Measurements from ENCODE around the gene RTBDN.

Gene RTBDN

GRCh38 chr19:12796146-12797071, 38.0 kb downstream of the RTBDN start:
- peak; percentile 60 for DNase-seq (ENCODE audit: low read depth)
- in situ Hi-C loops (cut with HindIII; ENCODE audit: low sequenced_read_pairs) = no loop called here
- H3K4me3 ChIP-seq (ENCODE audit: low read depth, low read length) = no peak overlapping the region
- TF ChIP-seq CTCF (IDR thresholded peaks at IDR 0.05; ENCODE audit: low read depth, low read length, missing control alignments) = peak; percentile 90

- in situ Hi-C loops (cut with HindIII; ENCODE audit: low sequenced_read_pairs) = no loop called here
- no peak for DNase-seq (ENCODE audit: low read depth)
- no peak for TF ChIP-seq CTCF (IDR thresholded peaks at IDR 0.05; ENCODE audit: low read depth, low read length, missing control alignments)
- no peak overlapping the region for H3K4me3 ChIP-seq (ENCODE audit: low read depth, low read length)
Measured at GRCh38 chr19:12794971-12795381, 39.4 kb downstream of the RTBDN start.

GRCh38 chr19:12794196-12794941, 40.0 kb downstream of the RTBDN start:
- in situ Hi-C loops (cut with HindIII; ENCODE audit: low sequenced_read_pairs) = no loop called here
- peak overlapping the region; percentile 96 for H3K4me3 ChIP-seq (ENCODE audit: low read depth, low read length)
- DNase-seq (ENCODE audit: low read depth) = no peak
- TF ChIP-seq CTCF (IDR thresholded peaks at IDR 0.05; ENCODE audit: low read depth, low read length, missing control alignments) = no peak

- no peak for TF ChIP-seq CTCF (IDR thresholded peaks at IDR 0.05; ENCODE audit: low read depth, low read length, missing control alignments)
- in situ Hi-C loops (cut with HindIII; ENCODE audit: low sequenced_read_pairs) = no loop called here
- peak; percentile 87 for DNase-seq (ENCODE audit: low read depth)
- H3K4me3 ChIP-seq (ENCODE audit: low read depth, low read length) = peak overlapping the region; percentile 96
Measured at GRCh38 chr19:12793290-12794195, 40.8 kb downstream of the RTBDN start.

GRCh38 chr19:12792853-12793289, 41.5 kb downstream of the RTBDN start:
- in situ Hi-C loops (cut with HindIII; ENCODE audit: low sequenced_read_pairs) = no loop called here
- TF ChIP-seq CTCF (IDR thresholded peaks at IDR 0.05; ENCODE audit: low read depth, low read length, missing control alignments) = no peak
- peak overlapping the region; percentile 96 for H3K4me3 ChIP-seq (ENCODE audit: low read depth, low read length)
- DNase-seq (ENCODE audit: low read depth) = no peak

Data from astrocyte of the cerebellum (primary cell).